WTC11 (cell line): Measurements from ENCODE around the gene TNFRSF4.

Experiments
- CBFB ChIP-seq: sonication (generic); formaldehyde crosslinking; IDR thresholded peaks from 2 replicates; pipeline ENCODE4 v1.8.1; 2022; ENCODE audit warnings: mild to moderate bottlenecking, low read depth, missing genetic modification reagents
- CTCF ChIP-seq: fragments of 200-600 bp; IDR thresholded peaks from 2 replicates; pipeline ENCODE4 v1.8.0; 2022; ENCODE audit warnings: antibody characterized with exemption
- FOXJ3 ChIP-seq: sonication (generic); formaldehyde crosslinking; IDR thresholded peaks from 2 replicates; pipeline ENCODE4 v1.9.0; 2021; ENCODE audit warnings: missing genetic modification reagents, mild to moderate bottlenecking, borderline replicate concordance
- GABPB1 ChIP-seq: sonication (generic); formaldehyde crosslinking; IDR thresholded peaks from 2 replicates; pipeline ENCODE4 v1.8.1; 2023; ENCODE audit warnings: mild to moderate bottlenecking, missing genetic modification reagents
- HMGXB4 ChIP-seq: sonication (generic); formaldehyde crosslinking; IDR thresholded peaks from 2 replicates; pipeline ENCODE4 v1.8.1; 2023; ENCODE audit warnings: mild to moderate bottlenecking, moderate library complexity, missing genetic modification reagents
- MAX ChIP-seq: sonication (generic); formaldehyde crosslinking; IDR thresholded peaks from 2 replicates; pipeline ENCODE4 v1.8.0; 2022; ENCODE audit warnings: mild to moderate bottlenecking, missing genetic modification reagents
- NR3C1 ChIP-seq: sonication (generic); formaldehyde crosslinking; conservative IDR thresholded peaks from 2 replicates; pipeline ENCODE4 v1.8.1; 2023; ENCODE audit warnings: low read depth, mild to moderate bottlenecking, missing genetic modification reagents
- RELA ChIP-seq: sonication (generic); formaldehyde crosslinking; IDR thresholded peaks from 2 replicates; pipeline ENCODE4 v1.8.1; 2022; ENCODE audit warnings: missing genetic modification reagents, mild to moderate bottlenecking, borderline replicate concordance
- USF2 ChIP-seq: sonication (generic); formaldehyde crosslinking; IDR thresholded peaks from 2 replicates; pipeline ENCODE4 v1.8.1; 2023; ENCODE audit warnings: mild to moderate bottlenecking, missing genetic modification reagents, moderate library complexity
- ZNF263 ChIP-seq: sonication (generic); formaldehyde crosslinking; IDR thresholded peaks from 2 replicates; pipeline ENCODE4 v1.8.1; 2022; ENCODE audit warnings: low read depth, mild to moderate bottlenecking, moderate library complexity, missing genetic modification reagents
- TF ChIP-seq, protein P1 (sequence below): sonication (generic); formaldehyde crosslinking; IDR thresholded peaks from 2 replicates; pipeline ENCODE4 v1.8.1; 2022; ENCODE audit warnings: low read depth, missing genetic modification reagents, borderline replicate concordance
- TF ChIP-seq, protein P2 (sequence below): sonication (generic); formaldehyde crosslinking; IDR thresholded peaks from 2 replicates; pipeline ENCODE4 v1.8.0; 2023; ENCODE audit warnings: missing genetic modification reagents

GRCh38 chr1:1161683-1162079 is 52.3 kb downstream of the TNFRSF4 start:
- no peak for TF ChIP-seq CTCF
- no peak for TF ChIP-seq ZNF263 (CRISPR knock-in tag)
- TF ChIP-seq, protein P1, sequence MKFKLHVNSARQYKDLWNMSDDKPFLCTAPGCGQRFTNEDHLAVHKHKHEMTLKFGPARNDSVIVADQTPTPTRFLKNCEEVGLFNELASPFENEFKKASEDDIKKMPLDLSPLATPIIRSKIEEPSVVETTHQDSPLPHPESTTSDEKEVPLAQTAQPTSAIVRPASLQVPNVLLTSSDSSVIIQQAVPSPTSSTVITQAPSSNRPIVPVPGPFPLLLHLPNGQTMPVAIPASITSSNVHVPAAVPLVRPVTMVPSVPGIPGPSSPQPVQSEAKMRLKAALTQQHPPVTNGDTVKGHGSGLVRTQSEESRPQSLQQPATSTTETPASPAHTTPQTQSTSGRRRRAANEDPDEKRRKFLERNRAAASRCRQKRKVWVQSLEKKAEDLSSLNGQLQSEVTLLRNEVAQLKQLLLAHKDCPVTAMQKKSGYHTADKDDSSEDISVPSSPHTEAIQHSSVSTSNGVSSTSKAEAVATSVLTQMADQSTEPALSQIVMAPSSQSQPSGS (CRISPR knock-in tag) = no peak
- no peak for TF ChIP-seq HMGXB4
- no peak for TF ChIP-seq CBFB (CRISPR knock-in tag)
- no peak for TF ChIP-seq RELA (CRISPR knock-in tag)
- no peak for TF ChIP-seq FOXJ3
- no peak for TF ChIP-seq MAX (CRISPR knock-in tag)
- TF ChIP-seq, protein P2, sequence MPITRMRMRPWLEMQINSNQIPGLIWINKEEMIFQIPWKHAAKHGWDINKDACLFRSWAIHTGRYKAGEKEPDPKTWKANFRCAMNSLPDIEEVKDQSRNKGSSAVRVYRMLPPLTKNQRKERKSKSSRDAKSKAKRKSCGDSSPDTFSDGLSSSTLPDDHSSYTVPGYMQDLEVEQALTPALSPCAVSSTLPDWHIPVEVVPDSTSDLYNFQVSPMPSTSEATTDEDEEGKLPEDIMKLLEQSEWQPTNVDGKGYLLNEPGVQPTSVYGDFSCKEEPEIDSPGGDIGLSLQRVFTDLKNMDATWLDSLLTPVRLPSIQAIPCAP (CRISPR knock-in tag) = no peak
- no peak for TF ChIP-seq USF2 (CRISPR knock-in tag)
- TF ChIP-seq GABPB1 (CRISPR knock-in tag) = no peak
- TF ChIP-seq NR3C1 (CRISPR knock-in tag) = no peak
